ENCODE data around the gene ERI2. TPM values are rescaled to one million over a fixed set of nuclear protein-coding genes. Genes with fewer than 3 reads are reported as not detected.

The ERI2 gene
- polyA plus RNA-seq, result 10 to 100 TPM in 3 of 4 donors, 1 to 10 TPM in 1; 10.0 to 36.0 (median 17.2) TPM
- long read RNA-seq, donor 1, result 0 reads
- long read RNA-seq, donor 2, transcript ERI2-203 (1 exons, 3,846 nt), result major isoform, 5 of 5 reads
- long read RNA-seq, donor 2, partial matches to known transcripts, result 0 of 5 reads
- long read RNA-seq, donor 2, other reads (novel, unspliced or antisense), result 0 of 5 reads
- long read RNA-seq, donor 3, transcript ERI2-203 (1 exons, 3,846 nt), result major isoform, 13 of 13 reads
- long read RNA-seq, donor 3, partial matches to known transcripts, result 0 of 13 reads
- long read RNA-seq, donor 3, other reads (novel, unspliced or antisense), result 0 of 13 reads
- long read RNA-seq, donor 4, result 0 reads
- long read RNA-seq, donor 5, transcript ERI2-203 (1 exons, 3,846 nt), result major isoform, 8 of 8 reads
- long read RNA-seq, donor 5, partial matches to known transcripts, result 0 of 8 reads
- long read RNA-seq, donor 5, other reads (novel, unspliced or antisense), result 0 of 8 reads
- long read RNA-seq, donor 6, transcript ERI2-203 (1 exons, 3,846 nt), result major isoform, 7 of 8 reads
- long read RNA-seq, donor 6, partial matches to known transcripts, result 0 of 8 reads
- long read RNA-seq, donor 6, other reads (novel, unspliced or antisense), result 0 of 8 reads
- long read RNA-seq, donor 7, partial matches to known transcripts, result 0 of 6 reads
- long read RNA-seq, donor 7, other reads (novel, unspliced or antisense), result 0 of 6 reads
- long read RNA-seq, donor 8, partial matches to known transcripts, result 0 of 3 reads
- long read RNA-seq, donor 8, other reads (novel, unspliced or antisense), result 0 of 3 reads
- long read RNA-seq, donor 9, result 0 reads
- long read RNA-seq, donor 10, transcript ERI2-203 (1 exons, 3,846 nt), result major isoform, 11 of 12 reads
- long read RNA-seq, donor 10, partial matches to known transcripts, result 0 of 12 reads
- long read RNA-seq, donor 10, other reads (novel, unspliced or antisense), result 0 of 12 reads

GRCh38 chr16:20806168-20807050 lies at the start of gene ERI2, which contains the start of gene REXO5:
Gene ERI2 (minus strand): TSS chr16:20806472. CDS start chr16:20806430, 42 bp downstream.
Gene REXO5 (plus strand): TSS chr16:20806527. CDS start chr16:20806954, 427 bp downstream.
- Histone ChIP-seq H3K4me1 (ENCODE audit: control insufficient read depth in 3 of 3, insufficient read depth in 2 of 3, low read depth in 1 of 3, low read length in 2 of 3) (peaks cover 0 to 6% (median 0%) of the 10 kb centered on the region in 3 donors), H3K27me3 (ENCODE audit: control insufficient read depth in 3 of 3, insufficient read depth in 3 of 3, low read length in 3 of 3) (no peaks in the 10 kb centered on the region), H3K27ac (ENCODE audit: low read depth in 1 of 3, low read length in 2 of 3) (peak within 1 kb of the TSS; percentile 74 to 96 (median 94)), H3K36me3 (ENCODE audit: control insufficient read depth in 3 of 3, insufficient read depth in 2 of 3, low read depth in 1 of 3, low read length in 3 of 3) (peaks cover 0 to 11% (median 2%) of the 10 kb centered on the region in 3 donors), H3K9me3 (ENCODE audit: control insufficient read depth in 2 of 2, insufficient read depth in 1 of 2, low read depth in 1 of 2, low read length in 1 of 2) (no peaks in the 10 kb centered on the region), H3K4me3 (ENCODE audit: low read depth in 1 of 3, low read length in 3 of 3) (peak within 1 kb of the TSS; percentile 57 to 95 (median 63))
- FAIRE-seq (no peak), DNase-seq (peak; percentile 94 to 97)
- WGBS, 3 donors, result 0 to 1% (median 0%) methylated on average over 68 to 74 of the region's 74 CpGs

GRCh38 chr16:20854963-20855362 lies 48.7 kb upstream of the ERI2 start:
- DNase-seq, result no peak
- peaks cover 6 to 27% (median 11%) of the 10 kb centered on the region in 3 donors for H3K36me3 ChIP-seq (ENCODE audit: control insufficient read depth in 3 of 3, insufficient read depth in 2 of 3, low read depth in 1 of 3, low read length in 3 of 3)
- H3K27me3 ChIP-seq (ENCODE audit: control insufficient read depth in 3 of 3, insufficient read depth in 3 of 3, low read length in 3 of 3), result no peaks in the 10 kb centered on the region
- no peak for FAIRE-seq
- 93 to 94% (median 94%) methylated on average over 2 of the region's 2 CpGs for WGBS, 3 donors
- no peak overlapping the region for H3K4me3 ChIP-seq (ENCODE audit: low read depth in 1 of 3, low read length in 3 of 3)
- peaks cover 0 to 7% (median 0%) of the 10 kb centered on the region in 3 donors for H3K4me1 ChIP-seq (ENCODE audit: control insufficient read depth in 3 of 3, insufficient read depth in 2 of 3, low read depth in 1 of 3, low read length in 2 of 3)
- H3K9me3 ChIP-seq (ENCODE audit: control insufficient read depth in 2 of 2, insufficient read depth in 1 of 2, low read depth in 1 of 2, low read length in 1 of 2), result no peaks in the 10 kb centered on the region
- H3K27ac ChIP-seq (ENCODE audit: low read depth in 1 of 3, low read length in 2 of 3), result no peak overlapping the region

GRCh38 chr16:20853981-20854620 lies 47.8 kb upstream of the ERI2 start:
- Histone ChIP-seq H3K4me1 (ENCODE audit: control insufficient read depth in 3 of 3, insufficient read depth in 2 of 3, low read depth in 1 of 3, low read length in 2 of 3) (peaks cover 0 to 7% (median 0%) of the 10 kb centered on the region in 3 donors), H3K4me3 (ENCODE audit: low read depth in 1 of 3, low read length in 3 of 3) (no peak overlapping the region), H3K27me3 (ENCODE audit: control insufficient read depth in 3 of 3, insufficient read depth in 3 of 3, low read length in 3 of 3) (no peaks in the 10 kb centered on the region), H3K27ac (ENCODE audit: low read depth in 1 of 3, low read length in 2 of 3) (no peak overlapping the region), H3K9me3 (ENCODE audit: control insufficient read depth in 2 of 2, insufficient read depth in 1 of 2, low read depth in 1 of 2, low read length in 1 of 2) (no peaks in the 10 kb centered on the region), H3K36me3 (ENCODE audit: control insufficient read depth in 3 of 3, insufficient read depth in 2 of 3, low read depth in 1 of 3, low read length in 3 of 3) (peaks cover 4 to 24% (median 7%) of the 10 kb centered on the region in 3 donors)
- no peak for FAIRE-seq
- DNase-seq, result no peak
- 85 to 95% (median 88%) methylated on average over 3 of the region's 3 CpGs for WGBS, 3 donors

- FAIRE-seq (no peak), DNase-seq (no peak)
- Histone ChIP-seq H3K27me3 (ENCODE audit: control insufficient read depth in 3 of 3, insufficient read depth in 3 of 3, low read length in 3 of 3) (no peaks in the 10 kb centered on the region), H3K36me3 (ENCODE audit: control insufficient read depth in 3 of 3, insufficient read depth in 2 of 3, low read depth in 1 of 3, low read length in 3 of 3) (peaks cover 4 to 24% (median 7%) of the 10 kb centered on the region in 3 donors), H3K4me3 (ENCODE audit: low read depth in 1 of 3, low read length in 3 of 3) (no peak overlapping the region), H3K27ac (ENCODE audit: low read depth in 1 of 3, low read length in 2 of 3) (no peak overlapping the region), H3K9me3 (ENCODE audit: control insufficient read depth in 2 of 2, insufficient read depth in 1 of 2, low read depth in 1 of 2, low read length in 1 of 2) (no peaks in the 10 kb centered on the region), H3K4me1 (ENCODE audit: control insufficient read depth in 3 of 3, insufficient read depth in 2 of 3, low read depth in 1 of 3, low read length in 2 of 3) (peaks cover 0 to 7% (median 0%) of the 10 kb centered on the region in 3 donors)
- WGBS, 3 donors, result 82 to 86% (median 84%) methylated on average over 5 of the region's 5 CpGs
Observed at GRCh38 chr16:20853143-20853542, 46.9 kb upstream of the ERI2 start.

- no peak overlapping the region for H3K4me3 ChIP-seq (ENCODE audit: low read depth in 1 of 3, low read length in 3 of 3)
- 24 to 45% (median 41%) methylated on average over 2 of the region's 2 CpGs for WGBS, 3 donors
- no peaks in the 10 kb centered on the region for H3K27me3 ChIP-seq (ENCODE audit: control insufficient read depth in 3 of 3, insufficient read depth in 3 of 3, low read length in 3 of 3)
- H3K27ac ChIP-seq (ENCODE audit: low read depth in 1 of 3, low read length in 2 of 3), result peak overlapping the region in 1 of 3 donors; percentile 24
- peaks cover 0 to 14% (median 4%) of the 10 kb centered on the region in 3 donors for H3K36me3 ChIP-seq (ENCODE audit: control insufficient read depth in 3 of 3, insufficient read depth in 2 of 3, low read depth in 1 of 3, low read length in 3 of 3)
- H3K4me1 ChIP-seq (ENCODE audit: control insufficient read depth in 3 of 3, insufficient read depth in 2 of 3, low read depth in 1 of 3, low read length in 2 of 3), result peaks cover 0 to 13% (median 0%) of the 10 kb centered on the region in 3 donors
- FAIRE-seq (no peak), DNase-seq (peak; percentile 48 to 63)
- no peaks in the 10 kb centered on the region for H3K9me3 ChIP-seq (ENCODE audit: control insufficient read depth in 2 of 2, insufficient read depth in 1 of 2, low read depth in 1 of 2, low read length in 1 of 2)
Observed at GRCh38 chr16:20851601-20852000, 45.3 kb upstream of the ERI2 start.

GRCh38 chr16:20850981-20851380 lies 44.7 kb upstream of the ERI2 start:
- H3K4me1 ChIP-seq (ENCODE audit: control insufficient read depth in 3 of 3, insufficient read depth in 2 of 3, low read depth in 1 of 3, low read length in 2 of 3), result peaks cover 0 to 15% (median 0%) of the 10 kb centered on the region in 3 donors
- H3K36me3 ChIP-seq (ENCODE audit: control insufficient read depth in 3 of 3, insufficient read depth in 2 of 3, low read depth in 1 of 3, low read length in 3 of 3), result peaks cover 0 to 13% (median 3%) of the 10 kb centered on the region in 3 donors
- 76 to 89% (median 76%) methylated on average over 3 of the region's 3 CpGs for WGBS, 3 donors
- DNase-seq (no peak), FAIRE-seq (no peak)
- peak overlapping the region in 1 of 3 donors; percentile 71 for H3K27ac ChIP-seq (ENCODE audit: low read depth in 1 of 3, low read length in 2 of 3)
- no peaks in the 10 kb centered on the region for H3K9me3 ChIP-seq (ENCODE audit: control insufficient read depth in 2 of 2, insufficient read depth in 1 of 2, low read depth in 1 of 2, low read length in 1 of 2)
- no peaks in the 10 kb centered on the region for H3K27me3 ChIP-seq (ENCODE audit: control insufficient read depth in 3 of 3, insufficient read depth in 3 of 3, low read length in 3 of 3)
- H3K4me3 ChIP-seq (ENCODE audit: low read depth in 1 of 3, low read length in 3 of 3), result no peak overlapping the region

- 47 to 51% (median 49%) methylated on average over 6 of the region's 6 CpGs for WGBS, 3 donors
- Histone ChIP-seq H3K27ac (ENCODE audit: low read depth in 1 of 3, low read length in 2 of 3) (no peak overlapping the region), H3K4me3 (ENCODE audit: low read depth in 1 of 3, low read length in 3 of 3) (no peak overlapping the region), H3K4me1 (ENCODE audit: control insufficient read depth in 3 of 3, insufficient read depth in 2 of 3, low read depth in 1 of 3, low read length in 2 of 3) (peaks cover 0 to 18% (median 0%) of the 10 kb centered on the region in 3 donors), H3K36me3 (ENCODE audit: control insufficient read depth in 3 of 3, insufficient read depth in 2 of 3, low read depth in 1 of 3, low read length in 3 of 3) (peaks cover 0 to 14% (median 3%) of the 10 kb centered on the region in 3 donors), H3K9me3 (ENCODE audit: control insufficient read depth in 2 of 2, insufficient read depth in 1 of 2, low read depth in 1 of 2, low read length in 1 of 2) (no peaks in the 10 kb centered on the region), H3K27me3 (ENCODE audit: control insufficient read depth in 3 of 3, insufficient read depth in 3 of 3, low read length in 3 of 3) (no peaks in the 10 kb centered on the region)
- DNase-seq, result peak; percentile 51 to 71
- FAIRE-seq, result no peak
Observed at GRCh38 chr16:20849589-20850390, 43.5 kb upstream of the ERI2 start.
